GM12865 (cell line): ENCODE measurements around the gene FGD5.

Experiments
- DNase-seq: peaks from one replicate; pipeline ENCODE4 v3.0.0; 2010; ENCODE audit warnings: low read depth
- H3K4me3 ChIP-seq: 2 replicates; pipeline ENCODE4 v1.5.1; 2011; ENCODE audit warnings: mild to moderate bottlenecking, low read depth, low read length, control low read depth
- CTCF ChIP-seq: IDR thresholded peaks from 2 replicates; pipeline ENCODE4 v1.5.1; 2011; ENCODE audit warnings: low read length, control low read depth, low read depth, inconsistent platforms; ENCODE audit not compliant: insufficient read depth; ENCODE audit errors: missing control alignments

FGD5 gene

GRCh38 chr3:14863333-14864100, 44.8 kb downstream of the FGD5 start:
- TF ChIP-seq CTCF, result peak; percentile 8
- no peak for DNase-seq
- H3K4me3 ChIP-seq, result no peak overlapping the region

- no peak overlapping the region for H3K4me3 ChIP-seq
- DNase-seq, result no peak
- TF ChIP-seq CTCF, result no peak
Measured at GRCh38 chr3:14864131-14864530, 45.4 kb downstream of the FGD5 start.

GRCh38 chr3:14866627-14867026, 47.9 kb downstream of the FGD5 start:
- TF ChIP-seq CTCF, result no peak
- no peak overlapping the region for H3K4me3 ChIP-seq
- DNase-seq, result no peak

- DNase-seq, result no peak
Measured at GRCh38 chr3:14867936-14868570, 49.3 kb downstream of the FGD5 start.

DNA sequence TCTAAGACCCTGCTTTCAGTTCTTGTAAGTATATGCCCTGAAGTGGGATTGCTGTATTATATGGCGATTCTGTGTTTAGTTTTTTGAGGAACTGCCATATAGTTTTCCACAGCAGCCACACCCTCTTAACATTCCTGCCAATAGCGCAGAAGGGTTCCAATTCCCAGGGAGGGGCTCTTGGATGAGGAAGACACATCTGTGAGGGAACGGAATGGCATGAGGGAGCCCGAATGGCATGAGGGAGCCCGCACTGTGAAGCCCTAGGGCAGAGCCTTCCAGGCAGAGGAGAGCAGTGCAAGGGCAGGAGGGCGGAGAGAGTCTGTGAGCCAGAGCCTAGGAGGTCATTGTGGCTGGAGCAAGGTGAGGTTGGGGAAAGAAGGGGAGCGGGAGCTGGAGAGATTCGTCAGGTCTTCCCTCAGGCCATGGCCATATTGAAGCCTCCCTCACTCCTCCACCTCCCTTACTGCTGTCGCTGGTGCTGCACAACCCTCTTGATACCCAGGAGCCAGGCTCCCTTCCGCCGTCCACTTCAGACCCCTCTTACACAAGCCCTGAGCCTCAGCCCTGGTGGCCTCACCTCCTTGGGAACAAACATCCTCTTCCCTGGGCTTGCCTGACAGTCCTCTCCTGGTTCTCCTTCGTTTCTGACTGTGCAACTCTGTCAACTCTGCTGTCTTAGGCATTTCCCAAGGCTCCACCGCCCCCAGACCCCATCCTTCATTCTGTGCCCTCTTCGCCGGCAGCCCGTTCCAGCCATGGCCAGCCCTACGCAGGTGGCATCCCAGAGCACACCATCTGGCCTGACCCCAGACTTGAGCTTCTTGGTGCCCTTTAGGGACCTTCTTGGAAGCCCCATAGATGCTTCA, 51.4 kb downstream of the FGD5 start:
- no peak overlapping the region for H3K4me3 ChIP-seq
- DNase-seq, result no peak
- TF ChIP-seq CTCF, result no peak

More at GRCh38 chr3:14867936-14868570, 49.3 kb downstream of the FGD5 start:
- TF ChIP-seq CTCF, result no peak
- H3K4me3 ChIP-seq, result no peak overlapping the region

DNA sequence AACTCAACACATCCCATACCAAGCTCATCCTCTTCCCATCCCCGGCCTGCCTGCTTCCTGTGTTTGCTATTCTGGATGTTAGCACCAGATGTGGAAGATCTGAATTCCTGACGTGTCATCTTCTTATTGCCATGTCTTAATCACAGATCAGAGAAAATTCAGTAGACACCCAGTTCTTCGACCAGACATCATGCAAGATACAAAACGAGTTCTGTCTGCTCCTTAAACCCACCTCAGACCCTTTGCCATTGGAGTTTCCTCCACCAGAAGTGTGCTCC, 52.0 kb downstream of the FGD5 start:
- TF ChIP-seq CTCF, result no peak
- DNase-seq, result no peak
- no peak overlapping the region for H3K4me3 ChIP-seq
